HEK293T (cell line): ENCODE results near the gene AKR1B15.

Source experiments
- CTBP1 ChIP-seq: fragments of 450-650 bp; IDR thresholded peaks from 2 replicates; pipeline ENCODE4 v1.6.1; 2016; ENCODE audit warnings: borderline replicate concordance
- FOXM1 ChIP-seq: fragments of 450-650 bp; IDR thresholded peaks from 2 replicates; pipeline ENCODE4 v1.6.1; 2017; ENCODE audit warnings: mild to moderate bottlenecking, borderline replicate concordance
- L3MBTL2 ChIP-seq: fragments of 450-650 bp; conservative IDR thresholded peaks from 2 replicates; pipeline ENCODE4 v1.6.1; 2016; ENCODE audit warnings: mild to moderate bottlenecking
- NFRKB ChIP-seq: fragments of 450-650 bp; IDR thresholded peaks from 2 replicates; pipeline ENCODE4 v1.6.1; 2016; ENCODE audit warnings: mild to moderate bottlenecking, moderate library complexity
- SP1 ChIP-seq: fragments of 450-650 bp; IDR thresholded peaks from 2 replicates; pipeline ENCODE4 v1.6.1; 2017

DNA sequence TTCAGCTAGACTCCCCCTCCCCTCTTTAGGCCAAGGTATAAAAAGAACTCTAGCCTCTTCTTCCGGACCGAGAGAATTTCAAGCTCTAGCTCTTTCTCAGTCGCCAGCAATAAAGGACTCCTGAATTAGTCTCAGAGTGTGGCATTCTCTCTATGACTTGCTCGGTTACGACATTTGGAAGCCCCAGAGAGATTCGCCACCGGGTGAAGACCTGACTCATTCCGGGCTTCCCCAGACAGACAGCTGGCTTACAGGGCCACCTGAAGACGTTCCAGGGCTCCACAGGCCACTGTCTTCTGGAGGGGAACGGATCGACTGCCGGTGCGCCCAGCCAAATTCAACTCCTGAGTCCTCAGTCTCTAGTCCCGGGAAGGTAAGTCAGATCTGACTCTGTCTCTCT lies at the start of gene AKR1B15:
- no peak for TF ChIP-seq L3MBTL2
- TF ChIP-seq FOXM1, result no peak
- TF ChIP-seq SP1, result no peak
- TF ChIP-seq NFRKB, result no peak
- no peak for TF ChIP-seq CTBP1
